Right lobe of liver (tissue), 6 donors: ENCODE results near the gene EPS8. TPM values are rescaled to one million over a fixed set of nuclear protein-coding genes. Genes with fewer than 3 reads are reported as not detected.
A peak's percentile ranks its signal among the peaks of the same experiment; 100 is the strongest.

Experiments
- ATAC-seq, 4 donors: fragments of 200-7000 bp; cut with Tn5 transposase; one replicate each; pipeline ENCODE4 v1.9.1; 2020; ENCODE audit warnings: mild to moderate bottlenecking in 4 of 4, moderate library complexity in 4 of 4
- DNase-seq, 3 donors: peaks; one replicate each; pipeline ENCODE4 v3.0.0-alpha.2; 2020
- H3K27ac ChIP-seq, 3 donors: fragments of 200-600 bp; one replicate each; pipeline ENCODE4 v1.8.0; 2022
- H3K27me3 ChIP-seq, 2 donors: fragments of 200-600 bp; one replicate each; pipeline ENCODE4 v1.8.0; 2022
- H3K36me3 ChIP-seq, 4 donors: fragments of 200-600 bp; sonication (generic) in 1 of 4; one replicate each; pipeline versions ENCODE4 v1.5.1 to v1.8.0; 2017 to 2022; ENCODE audit warnings: control low read depth in 1 of 4
- H3K4me1 ChIP-seq, 4 donors: fragments of 200-600 bp; sonication (generic) in 1 of 4; one replicate each; pipeline versions ENCODE4 v1.5.1 to v1.8.0; 2017 to 2022; ENCODE audit warnings: control low read depth in 1 of 4
- H3K4me3 ChIP-seq, 3 donors: fragments of 200-600 bp; one replicate each; pipeline ENCODE4 v1.8.0; 2022
- H3K9me3 ChIP-seq, 4 donors: fragments of 200-600 bp; sonication (generic) in 1 of 4; one replicate each; pipeline versions ENCODE4 v1.5.1 to v1.8.0; 2017 to 2022; ENCODE audit warnings: control low read depth in 1 of 4
- CTCF ChIP-seq, 4 donors: fragments of 200-600 bp in 3 of 4; fragments of 450-650 bp in 1 of 4; IDR thresholded peaks; one replicate each; pipeline versions ENCODE4 v1.5.1 to v1.8.0; 2016 to 2022; ENCODE audit warnings: antibody characterized with exemption in 4 of 4, mild to moderate bottlenecking in 2 of 4
- POLR2A ChIP-seq: fragments of 450-650 bp; IDR thresholded peaks from one replicate; pipeline ENCODE4 v1.6.1; 2017; ENCODE audit warnings: antibody characterized with exemption, mild to moderate bottlenecking
- WGBS: methylation state at CpG from one replicate; pipeline ENCODE4 v1.1.6; 2018; ENCODE audit warnings: low coverage, low lambda C conversion rate; ENCODE audit not compliant: insufficient coverage; ENCODE audit errors: missing lambda C conversion rate; 5-methylcytosine and 5-hydroxymethylcytosine counted together
- intact Hi-C, 2 donors: fragments of 100-400 bp; cut with DNase I; formaldehyde crosslinking; loops; one replicate each; pipeline versions ENCODE4 v1.11.2 to v1.14.1; 2022
- total RNA-seq, 6 experiments: library from RNA; depleted of rRNA in 2 of 6; stranded (reverse); fragments of >200 nt in 2 of 6; fragmentation: NEBNext Ultra II Directional in 3 of 6; extraction: Animal tissue kit (Norgen Biotek cat#: 25700) in 3 of 6; gene quantifications; one replicate each; pipeline versions ENCODE4 v1.1.0 to v1.2.4, GENCODE V29; 2016 to 2023
- donor health status: DM: no; HTN: yes; CAD: no.
- donor health status: DM: no; HTN: no; CAD: no.
- donor health status: DM: no; HTN: no; CAD: no.
- donor health status: DM: no; HTN: yes; CAD: no.
- donor health status: DM: no; HTN: yes; CAD: no.

Gene EPS8
- total RNA-seq, 6 experiments from 2014 or later, result 21.3 to 44.8 (median 28.2) TPM

DNA sequence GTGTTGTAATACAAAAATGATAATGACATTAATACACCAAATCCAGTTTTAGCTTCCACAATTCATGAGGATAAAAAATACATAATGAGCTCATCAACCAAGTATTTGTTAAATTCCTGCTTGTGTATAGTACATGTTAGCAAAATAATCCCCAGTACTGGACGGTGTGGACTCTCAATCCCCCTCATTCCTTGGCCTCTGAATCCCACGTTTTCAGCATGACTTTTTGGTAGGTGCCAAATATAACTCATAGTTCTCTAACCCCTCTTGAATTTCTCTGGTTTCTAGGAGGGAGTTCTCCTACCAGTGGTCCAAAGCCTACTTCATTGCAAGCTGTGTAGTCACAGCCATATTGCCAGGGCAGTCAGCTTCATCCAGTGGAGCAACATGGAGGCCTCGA, 41.4 kb upstream of the EPS8 start:
- ATAC-seq, result peak in 1 of 4 donors; percentile 34
- H3K27ac ChIP-seq, result no peak overlapping the region
- intact Hi-C loops, result no loop called here
- H3K27me3 ChIP-seq, result no peaks in the 10 kb centered on the region
- H3K4me1 ChIP-seq, result no peaks in the 10 kb centered on the region
- no peaks in the 10 kb centered on the region for H3K36me3 ChIP-seq
- TF ChIP-seq POLR2A, result no peak
- WGBS, result 78% methylated on average over 3 of the region's 3 CpGs
- no peak overlapping the region for H3K4me3 ChIP-seq
- DNase-seq, result no peak
- no peaks in the 10 kb centered on the region for H3K9me3 ChIP-seq

DNA sequence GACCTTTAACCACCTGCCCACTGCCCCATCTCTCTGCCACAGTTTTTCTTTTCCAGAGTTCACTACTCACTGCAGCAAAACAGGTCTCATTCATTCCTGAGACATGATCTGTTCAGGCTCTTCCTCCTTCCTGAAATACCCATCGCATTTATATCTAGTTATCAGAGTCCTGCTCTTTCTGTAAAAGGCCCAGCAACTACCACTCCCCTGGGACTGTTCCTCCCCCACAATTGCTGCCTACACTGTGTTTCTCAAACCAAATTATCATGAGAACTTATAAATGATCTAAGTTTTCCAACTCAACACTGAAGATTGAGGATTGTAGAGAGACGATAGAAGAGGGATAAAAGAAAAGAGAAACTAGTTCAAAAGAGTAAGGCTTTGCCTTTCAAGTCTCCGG, 40.8 kb upstream of the EPS8 start:
- 72% methylated on average over 3 of the region's 3 CpGs for WGBS
- no peaks in the 10 kb centered on the region for H3K9me3 ChIP-seq
- H3K27me3 ChIP-seq, result no peaks in the 10 kb centered on the region
- H3K4me3 ChIP-seq, result no peak overlapping the region
- H3K4me1 ChIP-seq, result no peaks in the 10 kb centered on the region
- no peak overlapping the region for H3K27ac ChIP-seq
- H3K36me3 ChIP-seq, result no peaks in the 10 kb centered on the region
- TF ChIP-seq CTCF (IDR thresholded peaks at IDR 0.05), result no peak
- no peak for TF ChIP-seq POLR2A
- ATAC-seq (no peak), DNase-seq (no peak)
- intact Hi-C loops, result no loop called here

DNA sequence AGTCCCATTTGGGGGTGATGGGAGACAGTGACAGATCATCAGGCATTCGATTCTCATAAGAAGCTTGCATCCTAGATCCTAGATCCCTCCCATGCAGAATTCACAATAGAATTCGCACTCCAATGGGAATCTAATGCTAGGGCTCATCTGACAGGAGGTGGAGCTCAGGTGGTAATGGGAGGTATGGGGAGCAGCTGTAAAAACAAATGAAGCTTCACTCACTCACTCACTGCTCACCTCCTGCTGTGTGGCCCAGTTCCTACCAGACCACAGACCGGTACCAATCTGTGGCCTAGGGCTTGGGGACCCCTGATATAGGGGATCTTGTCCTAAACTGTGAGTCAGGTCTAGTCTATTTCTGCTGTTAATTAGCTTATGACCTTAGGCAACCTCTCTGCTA, 40.1 kb upstream of the EPS8 start:
- intact Hi-C loops, result no loop called here
- ATAC-seq (no peak), DNase-seq (no peak)
- H3K4me3 ChIP-seq, result no peak overlapping the region
- no peaks in the 10 kb centered on the region for H3K9me3 ChIP-seq
- H3K27ac ChIP-seq, result no peak overlapping the region
- H3K4me1 ChIP-seq, result no peaks in the 10 kb centered on the region
- no peaks in the 10 kb centered on the region for H3K27me3 ChIP-seq
- WGBS, result 82% methylated on average over 2 of the region's 3 CpGs
- no peaks in the 10 kb centered on the region for H3K36me3 ChIP-seq
- TF ChIP-seq POLR2A (no peak), CTCF (IDR thresholded peaks at IDR 0.05) (no peak)

DNA sequence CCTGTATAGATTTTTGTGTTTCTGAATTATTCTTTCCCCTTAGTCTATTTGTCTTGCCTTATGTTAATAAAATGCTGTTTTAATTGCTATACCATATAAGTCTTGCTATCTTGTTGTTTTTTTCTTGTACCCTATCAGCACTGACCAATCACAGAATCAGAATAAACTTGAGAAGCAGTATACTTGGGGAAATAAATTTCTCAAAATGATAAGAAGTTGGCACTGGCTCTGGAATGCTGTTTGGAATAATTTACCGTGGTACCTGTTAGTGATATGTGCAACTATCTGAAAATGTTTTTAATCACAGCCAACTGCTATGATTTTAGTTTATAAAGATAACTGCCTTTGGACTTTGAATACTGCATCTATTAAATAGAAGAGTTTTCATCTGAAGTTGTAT, 37.9 kb upstream of the EPS8 start:
- ATAC-seq (no peak), DNase-seq (no peak)
- Histone ChIP-seq H3K27ac (no peak overlapping the region), H3K4me1 (peaks cover 0 to 13% (median 3%) of the 10 kb centered on the region in 4 donors), H3K4me3 (no peak overlapping the region), H3K36me3 (no peaks in the 10 kb centered on the region), H3K27me3 (no peaks in the 10 kb centered on the region), H3K9me3 (no peaks in the 10 kb centered on the region)
- no peak for TF ChIP-seq CTCF (IDR thresholded peaks at IDR 0.05)
- no peak for TF ChIP-seq POLR2A
- 15% methylated on average over 1 of the region's 1 CpG for WGBS
- intact Hi-C loops, result no loop called here

GRCh38 chr12:15824516-15824915, 35.3 kb upstream of the EPS8 start:
- H3K4me3 ChIP-seq, result no peak overlapping the region
- ATAC-seq, result no peak
- no peaks in the 10 kb centered on the region for H3K27me3 ChIP-seq
- H3K9me3 ChIP-seq, result no peaks in the 10 kb centered on the region
- H3K27ac ChIP-seq, result no peak overlapping the region
- no peaks in the 10 kb centered on the region for H3K36me3 ChIP-seq
- H3K4me1 ChIP-seq, result peaks cover 0 to 22% (median 4%) of the 10 kb centered on the region in 4 donors
- WGBS, result 94% methylated on average over 3 of the region's 3 CpGs
- no peak for TF ChIP-seq POLR2A
- TF ChIP-seq CTCF (IDR thresholded peaks at IDR 0.05), result no peak
- intact Hi-C loops, result no loop called here
- DNase-seq, result no peak
